ENCODE results near the gene SFMBT2. TPM values are rescaled to one million over a fixed set of nuclear protein-coding genes. Genes with fewer than 3 reads are reported as not detected.

The SFMBT2 gene
- total and polyA plus RNA-seq, 2 of the 13 experiments (the other 11 are each of a cell fraction or from before 2014, with no cell fraction given) = 0.01 to 0.02 TPM

DNA sequence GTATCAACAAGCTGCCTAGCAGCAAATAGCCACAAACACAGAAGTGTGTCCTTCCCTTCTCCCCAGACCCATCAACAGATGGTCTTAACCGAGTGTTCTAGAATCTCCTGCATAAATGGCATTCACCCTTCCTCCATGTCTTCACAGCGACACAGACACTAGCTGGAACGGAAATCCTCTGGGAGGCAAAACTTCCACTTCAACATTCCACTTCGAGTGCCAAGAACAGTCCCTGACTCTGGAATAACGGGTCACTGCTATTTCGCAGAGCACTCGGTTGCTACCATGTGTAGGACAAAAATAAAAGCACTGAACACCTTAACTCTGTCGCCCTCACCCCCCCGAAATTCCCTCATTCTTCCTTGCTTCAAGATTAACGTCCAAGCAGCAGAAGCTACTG, 65.1 kb downstream of the SFMBT2 start (continued):
- TF ChIP-seq ZNF672 (CRISPR knock-in tag; IDR thresholded peaks at IDR 0.05) (no peak), ZNF883 (CRISPR knock-in tag; IDR thresholded peaks at IDR 0.05; ENCODE audit: not compliant biosample characterization) (no peak), ZBTB3 (CRISPR knock-in tag; IDR thresholded peaks at IDR 0.05; ENCODE audit: borderline replicate concordance, low read depth) (no peak)

DNA sequence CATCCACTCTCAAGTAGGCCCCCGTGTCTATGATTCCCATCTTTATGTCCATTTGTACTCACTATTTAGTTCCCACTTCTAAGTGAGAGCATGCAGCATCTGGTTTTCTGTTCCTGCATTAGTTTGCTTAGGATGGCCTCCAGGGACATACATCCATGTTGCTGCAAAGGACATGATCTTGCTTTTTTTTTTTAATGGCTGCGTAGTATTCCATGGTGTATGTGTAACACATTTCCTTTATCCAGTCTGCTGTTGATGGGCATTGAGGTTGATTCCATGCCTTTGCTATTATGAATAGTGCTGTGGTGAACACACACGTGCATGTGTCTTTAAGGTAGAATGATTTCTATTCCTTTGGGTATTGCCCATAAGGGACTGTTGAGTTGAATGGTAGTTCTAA, 67.8 kb downstream of the SFMBT2 start:
- no peaks in the 10 kb centered on the region for H3K9me3 ChIP-seq (ENCODE audit: low read length)
- POLR2A ChIA-PET = no interaction called here
- H4K20me1 ChIP-seq (ENCODE audit: insufficient read depth, low read length) = no peaks in the 10 kb centered on the region
- peaks cover 0 to 12% of the 10 kb centered on the region in 2 experiments; a peak in 2 of 5 replicates for H3K27me3 ChIP-seq (ENCODE audit: control insufficient read depth in 1 of 2, insufficient read depth in 2 of 2, low read length in 2 of 2)
- TF ChIP-seq ISX (CRISPR knock-in tag; conservative IDR thresholded peaks at IDR 0.05) (no peak), SCMH1 (CRISPR knock-in tag; IDR thresholded peaks at IDR 0.05; ENCODE audit: borderline replicate concordance) (no peak), SMARCC2 (IDR thresholded peaks at IDR 0.05) (no peak)
- no peaks in the 10 kb centered on the region for H3K4me1 ChIP-seq (ENCODE audit: insufficient read depth, low read length)
- H3K79me2 ChIP-seq (ENCODE audit: insufficient read depth, low read length) = no peaks in the 10 kb centered on the region
- CTCF ChIA-PET (ENCODE audit: low intra/inter-chr PET ratio, low total read pairs) = no interaction called here
- in situ Hi-C loops (cut with HindIII; ENCODE audit: extremely low pct_ligation_motif_present, low pct_unique_long_range_greater_than_20kb) = no loop called here
- intact Hi-C loops (cut with micrococcal nuclease; ENCODE audit: unreplicated experiment) = no loop called here
- ATAC-seq (no peak), FAIRE-seq (no peak), DNase-seq (ENCODE audit: low spot score) (no peak)
- no peak overlapping the region for H3K9ac ChIP-seq (ENCODE audit: insufficient read depth, low read depth, low read length)
- H2AFZ ChIP-seq (ENCODE audit: low read length) = no peak overlapping the region
- BruUV-seq (replicated peaks) = no TSS peak
- no peak overlapping the region for H3K4me2 ChIP-seq (ENCODE audit: low read depth, low read length)
- no peak overlapping the region for H3K27ac ChIP-seq (ENCODE audit: extremely low read length, insufficient read depth, low read length)
- H3K36me3 ChIP-seq (replicated peaks in 1 of 2; ENCODE audit: control insufficient read depth in 1 of 2, insufficient read depth in 2 of 2, low read length in 2 of 2) = no peaks in the 10 kb centered on the region
- no peak overlapping the region for H3K4me3 ChIP-seq (replicated peaks in 1 of 3; ENCODE audit: insufficient read depth in 1 of 3, low read depth in 2 of 3, low read length in 3 of 3)
- WGBS (ENCODE audit: low lambda C conversion rate) = 2% methylated on average over 3 of the region's 3 CpGs

DNA sequence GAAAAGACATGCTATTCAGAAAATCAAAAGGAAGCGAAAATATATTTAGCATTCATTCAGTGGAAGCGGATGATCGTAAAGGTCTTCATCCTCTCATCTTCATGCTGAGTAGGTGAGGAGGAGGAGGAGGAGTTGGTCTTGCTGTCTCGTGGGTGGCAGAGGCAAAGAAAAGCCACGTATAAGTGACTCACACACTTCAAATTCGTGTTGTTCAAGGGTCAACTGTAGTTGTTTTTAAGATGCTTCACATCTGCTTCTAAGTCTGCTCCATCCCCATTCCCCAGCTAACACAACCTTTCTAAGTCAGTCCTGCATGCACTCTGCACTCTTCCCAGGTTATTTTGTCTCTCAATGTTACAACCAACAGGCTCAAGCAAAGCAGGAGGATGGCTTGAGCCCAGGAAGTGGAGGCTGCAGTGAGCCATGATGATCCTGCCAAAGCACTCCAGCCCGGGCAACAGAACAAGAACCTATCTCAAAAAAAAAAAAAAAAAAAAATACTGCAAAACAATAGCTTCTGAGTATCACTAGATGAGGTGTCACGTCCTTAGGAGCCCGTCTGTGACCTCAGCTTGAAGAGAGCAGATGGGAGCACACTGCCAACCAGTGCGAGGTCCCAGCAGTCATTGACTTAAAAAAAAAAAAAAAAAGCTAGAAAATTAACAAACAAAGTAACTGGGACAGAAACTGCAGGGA, 70.5 kb downstream of the SFMBT2 start:
- CTCF ChIA-PET (ENCODE audit: low intra/inter-chr PET ratio, low total read pairs) = no interaction called here
- BruUV-seq (replicated peaks) = no TSS peak
- DNase-seq (ENCODE audit: low spot score) (no peak), ATAC-seq (no peak), FAIRE-seq (no peak)
- Histone ChIP-seq H3K27me3 (ENCODE audit: control insufficient read depth in 1 of 2, insufficient read depth in 2 of 2, low read length in 2 of 2) (peaks cover 0 to 8% of the 10 kb centered on the region in 2 experiments; a peak in 2 of 5 replicates), H3K36me3 (replicated peaks in 1 of 2; ENCODE audit: control insufficient read depth in 1 of 2, insufficient read depth in 2 of 2, low read length in 2 of 2) (no peaks in the 10 kb centered on the region), H2AFZ (ENCODE audit: low read length) (no peak overlapping the region), H4K20me1 (ENCODE audit: insufficient read depth, low read length) (no peaks in the 10 kb centered on the region), H3K9me3 (ENCODE audit: low read length) (no peaks in the 10 kb centered on the region), H3K4me3 (replicated peaks in 1 of 3; ENCODE audit: insufficient read depth in 1 of 3, low read depth in 2 of 3, low read length in 3 of 3) (no peak overlapping the region), H3K79me2 (ENCODE audit: insufficient read depth, low read length) (no peaks in the 10 kb centered on the region), H3K9ac (ENCODE audit: insufficient read depth, low read depth, low read length) (no peak overlapping the region), H3K27ac (ENCODE audit: extremely low read length, insufficient read depth, low read length) (no peak overlapping the region), H3K4me1 (ENCODE audit: insufficient read depth, low read length) (no peaks in the 10 kb centered on the region), H3K4me2 (ENCODE audit: low read depth, low read length) (no peak overlapping the region)
- POLR2A ChIA-PET = no interaction called here
- WGBS (ENCODE audit: low lambda C conversion rate) = 25% methylated on average over 10 of the region's 10 CpGs
- in situ Hi-C loops (cut with HindIII; ENCODE audit: extremely low pct_ligation_motif_present, low pct_unique_long_range_greater_than_20kb) (no loop called here), intact Hi-C loops (cut with micrococcal nuclease; ENCODE audit: unreplicated experiment) (no loop called here)
- TF ChIP-seq ZNF747 (CRISPR knock-in tag; IDR thresholded peaks at IDR 0.05; ENCODE audit: borderline replicate concordance) = no peak
- no peak for TF ChIP-seq NFKB2 (CRISPR knock-in tag; IDR thresholded peaks at IDR 0.05; ENCODE audit: borderline replicate concordance)
- TF ChIP-seq ISX (CRISPR knock-in tag; conservative IDR thresholded peaks at IDR 0.05) = no peak
- TF ChIP-seq ZNF674 (CRISPR knock-in tag; IDR thresholded peaks at IDR 0.05; ENCODE audit: low read depth) = no peak
- TF ChIP-seq SYNCRIP (IDR thresholded peaks at IDR 0.05; ENCODE audit: insufficient read depth, low read depth, low read length) = no peak
- no peak for TF ChIP-seq ZNF816 (CRISPR knock-in tag; IDR thresholded peaks at IDR 0.05; ENCODE audit: borderline replicate concordance)
- TF ChIP-seq ZNF451 (CRISPR knock-in tag; IDR thresholded peaks at IDR 0.05) = no peak
- no peak for TF ChIP-seq ZNF552 (CRISPR knock-in tag; IDR thresholded peaks at IDR 0.05; ENCODE audit: borderline replicate concordance)
- TF ChIP-seq, protein P1, sequence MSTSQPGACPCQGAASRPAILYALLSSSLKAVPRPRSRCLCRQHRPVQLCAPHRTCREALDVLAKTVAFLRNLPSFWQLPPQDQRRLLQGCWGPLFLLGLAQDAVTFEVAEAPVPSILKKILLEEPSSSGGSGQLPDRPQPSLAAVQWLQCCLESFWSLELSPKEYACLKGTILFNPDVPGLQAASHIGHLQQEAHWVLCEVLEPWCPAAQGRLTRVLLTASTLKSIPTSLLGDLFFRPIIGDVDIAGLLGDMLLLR (CRISPR knock-in tag; IDR thresholded peaks at IDR 0.05) = no peak
- TF ChIP-seq THAP11 (CRISPR knock-in tag; IDR thresholded peaks at IDR 0.05) = no peak
- no peak for TF ChIP-seq HNRNPUL1 (IDR thresholded peaks at IDR 0.05; ENCODE audit: low read depth, low read length)
- no peak for TF ChIP-seq SNRNP70 (IDR thresholded peaks at IDR 0.05; ENCODE audit: low read depth, low read length)
- TF ChIP-seq ZNF773 (CRISPR knock-in tag; IDR thresholded peaks at IDR 0.05; ENCODE audit: borderline replicate concordance) = no peak

Measured in HepG2 (cell line).